Measurements from ENCODE around the gene MAB21L2. TPM values are rescaled to one million over a fixed set of nuclear protein-coding genes. Genes with fewer than 3 reads are reported as not detected.

Gene MAB21L2
- polyA plus RNA-seq, 2 of the 4 experiments (the other 2 are of a cell fraction) = not detected

DNA sequence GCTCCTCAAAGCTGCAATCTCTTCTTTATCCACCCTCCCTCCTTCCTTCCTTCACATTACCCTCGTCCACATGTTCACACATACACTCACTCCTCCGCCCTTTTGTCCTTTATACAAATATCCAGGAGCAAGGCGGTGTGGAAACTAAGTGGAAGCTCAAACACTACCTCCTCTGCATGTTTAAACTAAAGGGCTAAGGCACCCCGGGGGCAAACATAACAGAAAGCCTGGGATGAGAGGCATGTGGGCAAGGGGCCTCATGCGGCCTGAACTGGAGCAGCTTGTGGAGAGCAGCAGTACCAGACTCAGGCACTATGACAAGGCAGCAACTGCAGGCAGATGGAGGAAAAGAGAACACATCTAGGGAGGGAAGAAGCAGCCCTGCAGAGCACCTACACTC, 9.5 kb downstream of the MAB21L2 start:
- H3K4me2 ChIP-seq = 0 out of 3 replicates have a peak overlapping the region, but pooled peaks have one; percentile 12
- no peak for FAIRE-seq
- POLR2A ChIA-PET = no interaction called here
- peaks cover 5% of the 10 kb centered on the region; the same call in 1 of the 3 replicates for H3K4me1 ChIP-seq
- TF ChIP-seq CHD4 (IDR thresholded peaks at IDR 0.05; ENCODE audit: borderline replicate concordance) = no peak
- no peak for TF ChIP-seq KDM1A (IDR thresholded peaks at IDR 0.05; ENCODE audit: low read depth)
- no peak for TF ChIP-seq ZFP36 (IDR thresholded peaks at IDR 0.05; ENCODE audit: borderline replicate concordance, partially characterized antibody)
- no peak for TF ChIP-seq MAZ (IDR thresholded peaks at IDR 0.05; ENCODE audit: borderline replicate concordance, low read depth, low read length)
- no peak for TF ChIP-seq ZSCAN20 (CRISPR knock-in tag; IDR thresholded peaks at IDR 0.05)
- TF ChIP-seq PHF8 (IDR thresholded peaks at IDR 0.05; ENCODE audit: borderline replicate concordance, low read depth) = no peak
- no peak for TF ChIP-seq RCOR1 (IDR thresholded peaks at IDR 0.05; ENCODE audit: low read depth, low read length)
- no peak for TF ChIP-seq HOXB5 (CRISPR knock-in tag; IDR thresholded peaks at IDR 0.05)
- TF ChIP-seq BHLHE40 (IDR thresholded peaks at IDR 0.05; ENCODE audit: low read depth, low read length) = no peak
- no peak for TF ChIP-seq POLR2A (IDR thresholded peaks at IDR 0.05; ENCODE audit: low read length)
- WGBS (ENCODE audit: missing lambda C conversion rate) = 47% methylated on average over 5 of the region's 5 CpGs
- H3K27ac ChIP-seq = 0 out of 6 replicates have a peak overlapping the region, but pooled peaks of 1 of the 2 experiments have one; percentile 1
- peak in 1 of 2 experiments; percentile 15 for DNase-seq (ENCODE audit: low read depth in 1 of 2, low spot score in 1 of 2)
- H3K4me3 ChIP-seq = no peak overlapping the region
- CTCF ChIA-PET = interaction anchor here (1.2 kb wide), 1 partner anchor 13 kb away, joined by 3 read pairs; no protein-coding TSS in a partner anchor
- ATAC-seq = peak; percentile 78 to 85; a peak in 5 of 6 replicates
- no peaks in the 10 kb centered on the region for H3K9me3 ChIP-seq

DNA sequence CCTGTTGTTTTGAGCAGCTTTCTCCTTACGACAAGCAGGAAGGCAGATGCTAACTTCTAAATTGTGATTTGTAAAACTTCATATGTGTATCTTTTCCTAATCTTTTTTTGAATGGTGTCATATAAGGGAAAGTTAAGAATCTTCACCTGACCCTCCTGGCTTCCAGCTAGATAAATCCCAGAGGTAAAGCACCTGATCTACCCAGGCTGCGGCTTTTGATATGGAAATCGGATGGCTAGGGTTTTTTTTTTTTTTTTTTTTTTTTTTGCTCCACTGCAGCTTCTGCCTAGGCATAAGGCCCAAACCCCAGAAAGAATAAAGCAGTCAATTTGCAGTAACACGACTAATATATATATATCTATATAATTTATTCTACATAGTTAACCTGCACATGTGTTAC, 10.0 kb downstream of the MAB21L2 start:
- ATAC-seq (no peak), DNase-seq (ENCODE audit: low read depth in 1 of 2, low spot score in 1 of 2) (no peak), FAIRE-seq (no peak)
- 0 out of 3 replicates have a peak overlapping the region, but pooled peaks have one; percentile 12 for H3K4me2 ChIP-seq
- H3K4me1 ChIP-seq = peaks cover 5% of the 10 kb centered on the region; the same call in 1 of the 3 replicates
- 0 out of 6 replicates have a peak overlapping the region, but pooled peaks of 1 of the 2 experiments have one; percentile 1 for H3K27ac ChIP-seq
- POLR2A ChIA-PET = no interaction called here
- H3K9me3 ChIP-seq = no peaks in the 10 kb centered on the region
- TF ChIP-seq ZNF302 (CRISPR knock-in tag; IDR thresholded peaks at IDR 0.05) (no peak), HOXA7 (CRISPR knock-in tag; IDR thresholded peaks at IDR 0.05) (no peak), EHMT2 (IDR thresholded peaks at IDR 0.05; ENCODE audit: low read depth) (no peak), MYC (IDR thresholded peaks at IDR 0.05; ENCODE audit: borderline replicate concordance, low read length) (no peak), TP53 (CRISPR knock-in tag; IDR thresholded peaks at IDR 0.05) (no peak), POLR2A (IDR thresholded peaks at IDR 0.05; ENCODE audit: low read length) (no peak), RNF2 (IDR thresholded peaks at IDR 0.05; ENCODE audit: borderline replicate concordance, low read depth) (no peak), SREBF2 (IDR thresholded peaks at IDR 0.05) (no peak), NR3C1 (IDR thresholded peaks at IDR 0.05) (no peak), HEYL (CRISPR knock-in tag; IDR thresholded peaks at IDR 0.05) (no peak), FOSL2 (IDR thresholded peaks at IDR 0.05) (no peak), FOSL2 (CRISPR knock-in tag; IDR thresholded peaks at IDR 0.05) (no peak), RCOR1 (IDR thresholded peaks at IDR 0.05; ENCODE audit: low read depth, low read length) (no peak), NFE2L2 (conservative IDR thresholded peaks at IDR 0.05; ENCODE audit: low read length) (no peak), CEBPB (IDR thresholded peaks at IDR 0.05) (no peak)
- TF ChIP-seq, protein P1, sequence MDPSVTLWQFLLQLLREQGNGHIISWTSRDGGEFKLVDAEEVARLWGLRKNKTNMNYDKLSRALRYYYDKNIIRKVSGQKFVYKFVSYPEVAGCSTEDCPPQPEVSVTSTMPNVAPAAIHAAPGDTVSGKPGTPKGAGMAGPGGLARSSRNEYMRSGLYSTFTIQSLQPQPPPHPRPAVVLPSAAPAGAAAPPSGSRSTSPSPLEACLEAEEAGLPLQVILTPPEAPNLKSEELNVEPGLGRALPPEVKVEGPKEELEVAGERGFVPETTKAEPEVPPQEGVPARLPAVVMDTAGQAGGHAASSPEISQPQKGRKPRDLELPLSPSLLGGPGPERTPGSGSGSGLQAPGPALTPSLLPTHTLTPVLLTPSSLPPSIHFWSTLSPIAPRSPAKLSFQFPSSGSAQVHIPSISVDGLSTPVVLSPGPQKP (IDR thresholded peaks at IDR 0.05; ENCODE audit: low read depth, low read length) = no peak
- TF ChIP-seq, protein P2, sequence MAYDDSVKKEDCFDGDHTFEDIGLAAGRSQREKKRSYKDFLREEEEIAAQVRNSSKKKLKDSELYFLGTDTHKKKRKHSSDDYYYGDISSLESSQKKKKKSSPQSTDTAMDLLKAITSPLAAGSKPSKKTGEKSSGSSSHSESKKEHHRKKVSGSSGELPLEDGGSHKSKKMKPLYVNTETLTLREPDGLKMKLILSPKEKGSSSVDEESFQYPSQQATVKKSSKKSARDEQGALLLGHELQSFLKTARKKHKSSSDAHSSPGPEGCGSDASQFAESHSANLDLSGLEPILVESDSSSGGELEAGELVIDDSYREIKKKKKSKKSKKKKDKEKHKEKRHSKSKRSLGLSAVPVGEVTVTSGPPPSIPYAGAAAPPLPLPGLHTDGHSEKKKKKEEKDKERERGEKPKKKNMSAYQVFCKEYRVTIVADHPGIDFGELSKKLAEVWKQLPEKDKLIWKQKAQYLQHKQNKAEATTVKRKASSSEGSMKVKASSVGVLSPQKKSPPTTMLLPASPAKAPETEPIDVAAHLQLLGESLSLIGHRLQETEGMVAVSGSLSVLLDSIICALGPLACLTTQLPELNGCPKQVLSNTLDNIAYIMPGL (CRISPR knock-in tag; IDR thresholded peaks at IDR 0.05; ENCODE audit: borderline replicate concordance) = no peak
- TF ChIP-seq, protein P3, sequence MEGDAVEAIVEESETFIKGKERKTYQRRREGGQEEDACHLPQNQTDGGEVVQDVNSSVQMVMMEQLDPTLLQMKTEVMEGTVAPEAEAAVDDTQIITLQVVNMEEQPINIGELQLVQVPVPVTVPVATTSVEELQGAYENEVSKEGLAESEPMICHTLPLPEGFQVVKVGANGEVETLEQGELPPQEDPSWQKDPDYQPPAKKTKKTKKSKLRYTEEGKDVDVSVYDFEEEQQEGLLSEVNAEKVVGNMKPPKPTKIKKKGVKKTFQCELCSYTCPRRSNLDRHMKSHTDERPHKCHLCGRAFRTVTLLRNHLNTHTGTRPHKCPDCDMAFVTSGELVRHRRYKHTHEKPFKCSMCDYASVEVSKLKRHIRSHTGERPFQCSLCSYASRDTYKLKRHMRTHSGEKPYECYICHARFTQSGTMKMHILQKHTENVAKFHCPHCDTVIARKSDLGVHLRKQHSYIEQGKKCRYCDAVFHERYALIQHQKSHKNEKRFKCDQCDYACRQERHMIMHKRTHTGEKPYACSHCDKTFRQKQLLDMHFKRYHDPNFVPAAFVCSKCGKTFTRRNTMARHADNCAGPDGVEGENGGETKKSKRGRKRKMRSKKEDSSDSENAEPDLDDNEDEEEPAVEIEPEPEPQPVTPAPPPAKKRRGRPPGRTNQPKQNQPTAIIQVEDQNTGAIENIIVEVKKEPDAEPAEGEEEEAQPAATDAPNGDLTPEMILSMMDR (IDR thresholded peaks at IDR 0.05) = no peak
- TF ChIP-seq, protein P4, sequence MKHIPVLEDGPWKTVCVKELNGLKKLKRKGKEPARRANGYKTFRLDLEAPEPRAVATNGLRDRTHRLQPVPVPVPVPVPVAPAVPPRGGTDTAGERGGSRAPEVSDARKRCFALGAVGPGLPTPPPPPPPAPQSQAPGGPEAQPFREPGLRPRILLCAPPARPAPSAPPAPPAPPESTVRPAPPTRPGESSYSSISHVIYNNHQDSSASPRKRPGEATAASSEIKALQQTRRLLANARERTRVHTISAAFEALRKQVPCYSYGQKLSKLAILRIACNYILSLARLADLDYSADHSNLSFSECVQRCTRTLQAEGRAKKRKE (CRISPR knock-in tag; IDR thresholded peaks at IDR 0.05; ENCODE audit: low read depth) = no peak
- CTCF ChIA-PET = interaction anchor here (1.2 kb wide), 1 partner anchor 14 kb away, joined by 3 read pairs; no protein-coding TSS in a partner anchor
- 90% methylated on average over 4 of the region's 4 CpGs for WGBS (ENCODE audit: missing lambda C conversion rate)
- H3K4me3 ChIP-seq = no peak overlapping the region
